ENCODE results near the gene PSMG4.

The PSMG4 gene

GRCh38 chr6:3309391-3310050, 50.8 kb downstream of the PSMG4 start:
- no peak for DNase-seq (ENCODE audit: low read depth)

GRCh38 chr6:3310051-3310448, 51.3 kb downstream of the PSMG4 start:
- no peak for DNase-seq (ENCODE audit: low read depth)

GRCh38 chr6:3310703-3311102, 52.0 kb downstream of the PSMG4 start:
- DNase-seq (ENCODE audit: low read depth), result no peak

GRCh38 chr6:3311826-3312225, 53.1 kb downstream of the PSMG4 start:
- DNase-seq (ENCODE audit: low read depth), result no peak

GRCh38 chr6:3312604-3313231, 54.0 kb downstream of the PSMG4 start:
- no peak for DNase-seq (ENCODE audit: low read depth)

GRCh38 chr6:3314176-3314575, 55.4 kb downstream of the PSMG4 start:
- DNase-seq (ENCODE audit: low read depth), result no peak

- DNase-seq (ENCODE audit: low read depth), result no peak
Measured at GRCh38 chr6:3314621-3315467, 56.1 kb downstream of the PSMG4 start.

GRCh38 chr6:3315841-3316240, 57.1 kb downstream of the PSMG4 start:
- no peak for DNase-seq (ENCODE audit: low read depth)

DNA sequence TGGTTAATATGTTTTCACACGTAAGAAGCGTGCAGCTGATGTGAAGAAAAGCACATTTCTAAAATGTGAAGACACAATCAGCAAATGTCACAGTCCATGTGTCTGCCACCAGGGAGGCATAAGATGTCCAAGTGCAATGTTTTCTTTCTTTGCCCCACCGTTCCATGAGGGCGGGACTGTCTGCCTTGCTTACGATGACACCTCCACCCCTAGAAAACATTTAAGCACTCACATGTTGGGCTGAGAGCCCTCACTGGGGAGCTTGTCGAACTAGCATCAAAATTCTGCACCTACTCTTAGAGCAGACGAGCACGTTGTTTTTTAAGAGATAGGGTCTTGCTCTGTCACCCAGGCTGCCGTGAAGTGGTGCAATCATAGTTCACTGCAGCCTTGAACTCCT, 57.6 kb downstream of the PSMG4 start:
- no peak for DNase-seq (ENCODE audit: low read depth)

DNA sequence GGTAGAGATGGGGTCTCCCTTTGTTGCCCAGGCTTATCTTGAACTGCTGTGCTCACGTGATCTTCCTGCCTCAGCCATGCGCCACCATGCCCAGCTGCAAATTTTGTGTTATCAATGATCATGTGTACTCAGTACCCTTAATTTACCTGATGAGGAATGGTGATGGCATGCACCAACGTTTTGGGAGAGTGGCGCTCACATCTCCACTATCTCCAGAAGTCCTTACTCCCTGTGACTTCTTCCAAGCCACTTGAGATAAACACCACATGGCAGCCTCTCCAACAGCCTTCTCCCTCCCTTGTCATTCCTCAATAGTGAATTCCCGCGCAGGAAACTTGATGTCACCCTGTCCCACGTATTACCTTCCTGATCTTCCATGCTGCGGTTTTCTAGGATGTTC, 58.1 kb downstream of the PSMG4 start:
- no peak for DNase-seq (ENCODE audit: low read depth)
